ENCODE results near the gene SLC35B2. TPM values are rescaled to one million over a fixed set of nuclear protein-coding genes. Genes with fewer than 3 reads are reported as not detected.
A peak's percentile ranks its signal among the peaks of the same experiment; 100 is the strongest.

The SLC35B2 gene
- total RNA-seq, 3 donors from 2014 or later = 32.8 to 50.5 (median 38.1) TPM

DNA sequence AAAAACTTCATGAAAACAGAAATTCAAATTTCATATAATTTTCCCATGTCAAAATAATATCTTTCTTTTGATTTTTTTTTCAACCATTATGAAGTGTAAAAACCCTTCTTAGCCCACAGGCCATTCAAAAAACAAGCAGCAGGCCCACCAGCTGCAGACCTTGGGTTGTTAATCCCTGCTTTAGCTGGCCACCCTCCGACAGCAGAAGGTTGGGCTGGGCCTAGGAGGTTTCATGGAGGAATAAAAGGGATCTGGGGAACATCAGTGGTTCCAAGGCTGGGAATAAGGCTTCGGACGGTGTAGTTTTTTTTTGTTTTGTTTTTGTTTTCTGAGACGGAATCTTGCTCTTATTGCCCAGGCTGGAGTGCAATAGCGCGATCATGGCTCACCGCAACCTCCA lies 14.0 kb downstream of the SLC35B2 start:
- Histone ChIP-seq H3K4me3 (no peak overlapping the region), H3K27me3 (no peaks in the 10 kb centered on the region), H3K9me3 (no peaks in the 10 kb centered on the region), H3K27ac (no peak overlapping the region), H3K36me3 (no peaks in the 10 kb centered on the region), H3K4me1 (peaks cover 0 to 4% of the 10 kb centered on the region in 2 donors)
- DNase-seq (ENCODE audit: low spot score in 2 of 2) = no peak
- TF ChIP-seq, protein P1, sequence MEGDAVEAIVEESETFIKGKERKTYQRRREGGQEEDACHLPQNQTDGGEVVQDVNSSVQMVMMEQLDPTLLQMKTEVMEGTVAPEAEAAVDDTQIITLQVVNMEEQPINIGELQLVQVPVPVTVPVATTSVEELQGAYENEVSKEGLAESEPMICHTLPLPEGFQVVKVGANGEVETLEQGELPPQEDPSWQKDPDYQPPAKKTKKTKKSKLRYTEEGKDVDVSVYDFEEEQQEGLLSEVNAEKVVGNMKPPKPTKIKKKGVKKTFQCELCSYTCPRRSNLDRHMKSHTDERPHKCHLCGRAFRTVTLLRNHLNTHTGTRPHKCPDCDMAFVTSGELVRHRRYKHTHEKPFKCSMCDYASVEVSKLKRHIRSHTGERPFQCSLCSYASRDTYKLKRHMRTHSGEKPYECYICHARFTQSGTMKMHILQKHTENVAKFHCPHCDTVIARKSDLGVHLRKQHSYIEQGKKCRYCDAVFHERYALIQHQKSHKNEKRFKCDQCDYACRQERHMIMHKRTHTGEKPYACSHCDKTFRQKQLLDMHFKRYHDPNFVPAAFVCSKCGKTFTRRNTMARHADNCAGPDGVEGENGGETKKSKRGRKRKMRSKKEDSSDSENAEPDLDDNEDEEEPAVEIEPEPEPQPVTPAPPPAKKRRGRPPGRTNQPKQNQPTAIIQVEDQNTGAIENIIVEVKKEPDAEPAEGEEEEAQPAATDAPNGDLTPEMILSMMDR (IDR thresholded peaks at IDR 0.05) = no peak
- TF ChIP-seq POLR2A (IDR thresholded peaks at IDR 0.05) = no peak
- no peak for TF ChIP-seq POLR2AphosphoS5 (IDR thresholded peaks at IDR 0.05)
- intact Hi-C loops (cut with DNase I; ENCODE audit: low total_unique reads) = no loop called here

DNA sequence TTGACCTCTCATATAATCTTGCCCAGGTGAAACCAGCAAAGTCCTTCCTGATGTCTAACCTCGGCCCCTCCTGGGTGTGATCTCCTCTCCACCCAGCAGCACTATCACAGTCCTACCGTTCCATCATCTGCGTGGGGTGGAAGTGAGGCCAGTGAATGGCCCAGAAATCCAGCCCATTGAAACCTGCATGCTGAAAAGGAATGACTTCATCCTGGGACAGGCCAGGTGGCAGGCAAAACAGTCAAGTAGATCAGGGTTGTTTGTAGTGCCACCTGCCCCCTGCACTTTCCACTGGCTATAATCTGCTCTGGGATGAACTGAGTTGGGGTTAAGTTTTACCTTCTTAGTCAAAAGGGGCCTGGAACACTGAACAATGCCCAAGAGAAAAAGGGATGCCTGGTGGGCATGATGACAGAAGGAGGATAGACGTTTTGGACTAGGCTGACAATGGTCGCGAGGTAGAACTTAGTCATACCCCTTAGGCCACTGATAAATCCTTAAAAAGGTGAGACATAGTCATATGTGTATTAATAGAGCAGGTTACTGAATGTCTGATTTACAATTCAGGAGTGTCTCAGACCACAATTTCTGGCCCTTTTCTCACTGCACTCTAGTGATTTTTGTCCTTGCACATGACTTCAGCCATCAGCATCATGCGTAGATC lies 18.5 kb downstream of the SLC35B2 start:
- intact Hi-C loops (cut with DNase I; ENCODE audit: low total_unique reads) = loop anchor here (5.0 kb wide), 1 partner anchor 67 kb away; no protein-coding TSS in a partner anchor
- DNase-seq (ENCODE audit: low spot score in 2 of 2) = no peak
- Histone ChIP-seq H3K4me3 (no peak overlapping the region), H3K27me3 (no peaks in the 10 kb centered on the region), H3K9me3 (no peaks in the 10 kb centered on the region), H3K36me3 (no peaks in the 10 kb centered on the region), H3K27ac (peak overlapping the region; percentile 99), H3K4me1 (peaks cover 3 to 22% of the 10 kb centered on the region in 2 donors)
- no peak for TF ChIP-seq POLR2A (IDR thresholded peaks at IDR 0.05)
- TF ChIP-seq, protein P1 (IDR thresholded peaks at IDR 0.05) = no peak
- no peak for TF ChIP-seq POLR2AphosphoS5 (IDR thresholded peaks at IDR 0.05)

DNA sequence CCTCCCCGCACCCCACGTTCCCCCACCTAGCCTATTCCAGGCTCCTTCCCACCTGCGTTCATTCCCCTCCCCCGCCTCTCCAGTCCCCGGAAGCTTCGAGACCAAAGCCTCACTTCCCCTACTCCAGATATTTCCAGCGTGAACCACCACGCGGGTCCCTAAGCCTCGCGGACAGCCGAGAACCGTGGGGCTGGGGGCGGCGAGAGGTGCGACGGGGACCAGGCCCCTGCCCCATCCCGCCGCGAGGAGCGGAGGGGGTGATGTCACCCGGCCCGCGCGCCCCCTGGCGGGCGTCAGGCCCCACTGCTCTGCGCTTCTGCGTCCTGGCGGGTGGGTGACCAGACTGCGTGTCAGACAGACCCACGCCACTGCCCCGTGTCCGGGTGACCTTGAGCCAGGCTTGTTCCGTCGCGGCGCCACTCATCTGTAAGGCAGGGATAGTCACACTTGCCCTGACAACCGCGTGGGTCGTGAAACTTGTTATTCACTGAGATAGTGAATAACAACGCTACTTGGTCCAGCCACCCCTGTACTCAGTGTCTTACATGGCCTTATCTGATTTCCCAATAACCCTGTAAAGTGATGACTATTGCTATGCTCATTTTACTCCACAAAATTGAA lies 19.4 kb downstream of the SLC35B2 start:
- DNase-seq (ENCODE audit: low spot score in 2 of 2) = peak; percentile 75 to 85

DNA sequence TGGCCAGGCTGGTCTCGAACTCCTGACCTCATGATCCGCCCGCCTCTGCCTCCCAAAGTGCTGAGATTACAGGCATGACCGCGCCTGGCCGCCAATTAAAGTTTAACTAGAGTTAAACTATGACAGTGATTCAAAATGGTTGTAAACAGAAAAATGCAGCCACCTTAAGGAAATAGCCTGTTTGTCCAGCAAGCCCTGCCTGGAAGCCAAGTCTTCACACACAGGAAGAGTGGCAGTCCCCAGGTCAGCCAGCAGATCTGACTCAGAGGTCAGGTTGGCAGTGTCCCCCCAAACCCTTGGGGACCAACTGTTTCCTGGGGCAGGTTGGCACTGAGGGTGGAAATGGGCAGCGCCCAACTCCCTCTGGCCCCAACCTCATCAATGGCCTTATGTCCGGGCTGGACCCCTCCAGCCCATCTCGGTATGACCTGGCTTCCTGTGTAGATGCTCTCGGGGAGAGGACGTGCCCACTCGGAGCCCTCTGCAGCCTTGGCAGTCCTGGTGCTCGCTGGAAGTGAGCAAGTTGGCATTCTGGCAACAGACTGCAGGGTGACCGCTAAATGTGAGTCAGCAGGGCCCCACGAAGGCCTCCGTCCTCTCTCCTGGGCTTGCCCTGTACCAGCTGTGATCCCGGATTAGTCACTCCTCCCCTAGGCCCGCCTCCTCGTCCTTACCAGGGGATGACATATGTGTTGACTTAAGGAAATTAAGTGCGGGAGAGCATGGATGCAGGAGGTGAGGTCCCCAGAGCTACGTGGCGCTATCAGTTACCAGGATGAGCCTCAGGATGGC lies 20.1 kb downstream of the SLC35B2 start:
- peaks cover 11 to 26% of the 10 kb centered on the region in 2 donors for H3K4me1 ChIP-seq
- no peaks in the 10 kb centered on the region for H3K27me3 ChIP-seq
- peak; percentile 91 to 98 for DNase-seq (ENCODE audit: low spot score in 2 of 2)
- H3K36me3 ChIP-seq = no peaks in the 10 kb centered on the region
- peak overlapping the region; percentile 53 to 78 (median 64) for H3K4me3 ChIP-seq
- TF ChIP-seq, protein P1 (IDR thresholded peaks at IDR 0.05) = peak in 1 of 3 donors; percentile 27
- TF ChIP-seq POLR2AphosphoS5 (IDR thresholded peaks at IDR 0.05) = peak; percentile 10 to 84 (median 57)
- no peak for TF ChIP-seq POLR2A (IDR thresholded peaks at IDR 0.05)
- no peaks in the 10 kb centered on the region for H3K9me3 ChIP-seq
- intact Hi-C loops (cut with DNase I; ENCODE audit: low total_unique reads) = loop anchor here (5.0 kb wide), 1 partner anchor 65 kb away; no protein-coding TSS in a partner anchor
- peak overlapping the region; percentile 99 for H3K27ac ChIP-seq

More for the DNA sequence above, 19.4 kb downstream of the SLC35B2 start:
- peaks cover 10 to 26% of the 10 kb centered on the region in 2 donors for H3K4me1 ChIP-seq
- peak overlapping the region; percentile 99 for H3K27ac ChIP-seq
- peak; percentile 10 for TF ChIP-seq POLR2A (IDR thresholded peaks at IDR 0.05)
- TF ChIP-seq, protein P1 (IDR thresholded peaks at IDR 0.05) = peak; percentile 98 to 100 (median 99)
- TF ChIP-seq POLR2AphosphoS5 (IDR thresholded peaks at IDR 0.05) = peak; percentile 55 to 79 (median 60)
- no peaks in the 10 kb centered on the region for H3K9me3 ChIP-seq
- H3K36me3 ChIP-seq = no peaks in the 10 kb centered on the region
- peak overlapping the region; percentile 53 to 78 (median 64) for H3K4me3 ChIP-seq
- no peaks in the 10 kb centered on the region for H3K27me3 ChIP-seq
- intact Hi-C loops (cut with DNase I; ENCODE audit: low total_unique reads) = loop anchor here (5.0 kb wide), 1 partner anchor 66 kb away; no protein-coding TSS in a partner anchor

Data from breast epithelium (tissue), 4 donors.